Retinal pigment epithelial cell (primary cell): ENCODE measurements around the gene TSPAN18.

Experiments used
- DNase-seq: peaks from one replicate; pipeline ENCODE4 v3.0.0-alpha.2; 2010; ENCODE audit warnings: low read depth
- H3K4me3 ChIP-seq: 2 replicates; pipeline ENCODE4 v1.5.1; 2011; ENCODE audit warnings: mild to moderate bottlenecking, low read length, control low read depth, moderate library complexity
- TF ChIP-seq, protein P1 (sequence below): conservative IDR thresholded peaks from 2 replicates; pipeline ENCODE4 v1.5.1; 2011; ENCODE audit warnings: low read depth, low read length, control low read depth, inconsistent platforms

The TSPAN18 gene

DNA sequence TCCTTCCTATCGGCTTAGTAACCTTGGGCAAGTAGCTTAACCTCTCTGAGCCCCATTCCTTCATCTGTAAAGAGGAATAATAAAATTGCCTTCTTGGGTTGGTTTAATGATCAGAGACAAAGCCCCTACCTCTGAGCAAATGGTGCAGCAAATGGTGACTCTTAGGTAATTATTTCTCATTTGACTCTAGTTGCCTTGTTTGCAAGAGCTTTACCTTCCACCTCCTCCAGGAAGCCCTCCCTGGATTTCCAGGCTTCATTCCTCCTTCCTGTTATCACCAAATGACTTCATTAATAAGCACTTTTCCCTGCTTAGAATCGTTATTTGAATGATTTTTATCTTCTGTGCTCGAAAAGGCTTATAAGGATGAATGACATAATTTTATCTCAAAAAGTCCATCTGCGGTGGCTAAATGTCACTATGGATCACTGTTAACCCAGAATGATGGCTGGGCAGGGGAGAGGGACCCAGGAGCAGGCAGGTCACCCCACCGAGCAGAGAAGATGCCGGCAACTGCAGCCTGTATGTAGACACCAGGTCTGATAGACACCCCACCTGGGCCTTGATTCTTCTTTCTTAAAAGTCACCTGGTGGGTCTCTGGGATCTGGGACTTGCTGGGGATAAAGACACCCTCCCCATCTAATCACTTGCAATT lies 106.6 kb downstream of the TSPAN18 start:
- no peak overlapping the region for H3K4me3 ChIP-seq
- TF ChIP-seq, protein P1, sequence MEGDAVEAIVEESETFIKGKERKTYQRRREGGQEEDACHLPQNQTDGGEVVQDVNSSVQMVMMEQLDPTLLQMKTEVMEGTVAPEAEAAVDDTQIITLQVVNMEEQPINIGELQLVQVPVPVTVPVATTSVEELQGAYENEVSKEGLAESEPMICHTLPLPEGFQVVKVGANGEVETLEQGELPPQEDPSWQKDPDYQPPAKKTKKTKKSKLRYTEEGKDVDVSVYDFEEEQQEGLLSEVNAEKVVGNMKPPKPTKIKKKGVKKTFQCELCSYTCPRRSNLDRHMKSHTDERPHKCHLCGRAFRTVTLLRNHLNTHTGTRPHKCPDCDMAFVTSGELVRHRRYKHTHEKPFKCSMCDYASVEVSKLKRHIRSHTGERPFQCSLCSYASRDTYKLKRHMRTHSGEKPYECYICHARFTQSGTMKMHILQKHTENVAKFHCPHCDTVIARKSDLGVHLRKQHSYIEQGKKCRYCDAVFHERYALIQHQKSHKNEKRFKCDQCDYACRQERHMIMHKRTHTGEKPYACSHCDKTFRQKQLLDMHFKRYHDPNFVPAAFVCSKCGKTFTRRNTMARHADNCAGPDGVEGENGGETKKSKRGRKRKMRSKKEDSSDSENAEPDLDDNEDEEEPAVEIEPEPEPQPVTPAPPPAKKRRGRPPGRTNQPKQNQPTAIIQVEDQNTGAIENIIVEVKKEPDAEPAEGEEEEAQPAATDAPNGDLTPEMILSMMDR = no peak
- no peak for DNase-seq

DNA sequence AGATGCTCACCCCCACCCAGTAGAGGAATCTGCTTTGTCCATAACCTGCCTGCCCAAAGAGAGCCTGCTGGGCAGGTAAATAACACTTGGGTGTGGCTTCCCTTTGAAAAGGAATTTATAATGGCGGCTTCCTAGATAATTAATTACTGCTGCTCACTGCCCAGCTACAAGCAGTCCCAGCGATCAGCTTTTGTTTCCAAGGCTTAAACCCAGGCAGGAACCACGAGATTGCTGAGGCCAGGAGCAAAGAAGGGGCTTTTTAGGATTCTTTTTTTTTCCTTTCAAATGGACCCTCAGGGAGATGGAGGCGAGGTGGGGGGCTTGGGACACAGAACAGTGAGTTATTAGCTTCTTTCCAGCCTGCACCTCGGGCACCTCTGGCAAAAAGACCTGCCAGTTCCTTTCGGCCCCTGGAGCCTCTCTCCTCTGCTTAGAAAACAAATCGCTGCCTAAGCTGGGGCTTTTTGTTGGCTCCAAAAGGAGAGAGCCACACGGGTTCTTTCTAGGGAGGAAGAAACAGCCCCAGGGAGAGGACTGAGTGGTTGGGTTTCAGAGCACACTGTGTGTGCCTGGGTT lies 107.2 kb downstream of the TSPAN18 start:
- no peak overlapping the region for H3K4me3 ChIP-seq
- no peak for DNase-seq
- TF ChIP-seq, protein P1 = no peak

DNA sequence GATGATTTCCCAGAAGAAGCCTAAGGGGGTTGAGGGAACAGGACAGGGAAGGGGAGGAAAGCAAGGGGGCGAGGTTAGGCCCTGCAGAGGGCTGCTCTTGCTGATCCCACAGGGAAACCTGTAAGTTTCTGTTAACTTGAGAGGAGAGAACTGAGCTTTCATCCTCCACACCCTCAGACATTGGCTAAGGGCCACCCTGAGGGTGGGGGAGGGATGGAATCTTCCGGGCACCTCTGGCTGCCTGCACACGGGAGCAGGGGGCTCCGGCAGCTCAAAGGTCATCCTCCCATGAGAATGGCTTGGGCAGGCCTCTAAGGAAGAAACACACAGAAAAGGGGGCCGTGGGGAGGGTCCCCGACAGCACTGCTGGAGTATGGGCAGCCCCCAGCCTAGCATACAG lies 108.1 kb downstream of the TSPAN18 start:
- no peak for DNase-seq
- no peak overlapping the region for H3K4me3 ChIP-seq
- TF ChIP-seq, protein P1 = no peak

DNA sequence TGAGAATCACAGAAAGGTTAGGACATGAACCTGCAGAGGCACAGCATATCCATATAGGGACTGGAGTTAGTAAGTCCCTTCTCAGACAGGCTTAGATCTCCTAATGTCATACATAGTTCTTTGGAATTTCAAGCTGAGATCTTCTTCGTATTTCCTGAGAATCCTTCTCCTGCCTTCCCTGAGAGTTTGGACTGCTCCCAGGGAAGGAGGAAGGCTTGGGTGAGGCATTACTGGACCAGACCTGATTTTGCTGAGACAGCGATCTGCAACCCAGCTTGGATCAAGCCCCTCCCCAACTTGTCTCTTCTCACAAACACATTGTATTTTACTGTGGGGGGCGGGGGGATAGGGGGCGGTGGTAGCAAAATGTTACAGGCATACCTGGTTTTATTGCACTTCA lies 108.5 kb downstream of the TSPAN18 start:
- no peak overlapping the region for H3K4me3 ChIP-seq
- TF ChIP-seq, protein P1 = no peak
- DNase-seq = no peak

DNA sequence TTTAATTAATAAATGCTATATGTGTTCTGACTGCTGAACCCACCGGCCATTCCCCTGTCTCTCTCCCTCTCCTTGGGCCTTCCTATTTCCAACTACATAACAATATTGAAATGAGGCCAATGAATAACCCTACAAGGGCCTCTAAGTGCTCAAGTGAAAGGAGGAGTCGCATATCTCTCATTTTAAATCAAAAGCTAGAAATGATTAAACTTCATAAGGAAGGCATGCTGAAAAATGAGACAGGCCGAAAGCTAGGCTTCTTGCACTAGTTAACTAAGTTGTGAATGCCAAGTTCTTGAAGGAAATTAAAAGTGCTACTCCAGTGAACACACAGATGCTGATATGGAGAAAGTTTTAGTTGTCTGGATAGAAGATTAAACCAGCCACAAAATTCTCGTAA lies 109.2 kb downstream of the TSPAN18 start:
- TF ChIP-seq, protein P1 = no peak
- DNase-seq = peak; percentile 11

DNA sequence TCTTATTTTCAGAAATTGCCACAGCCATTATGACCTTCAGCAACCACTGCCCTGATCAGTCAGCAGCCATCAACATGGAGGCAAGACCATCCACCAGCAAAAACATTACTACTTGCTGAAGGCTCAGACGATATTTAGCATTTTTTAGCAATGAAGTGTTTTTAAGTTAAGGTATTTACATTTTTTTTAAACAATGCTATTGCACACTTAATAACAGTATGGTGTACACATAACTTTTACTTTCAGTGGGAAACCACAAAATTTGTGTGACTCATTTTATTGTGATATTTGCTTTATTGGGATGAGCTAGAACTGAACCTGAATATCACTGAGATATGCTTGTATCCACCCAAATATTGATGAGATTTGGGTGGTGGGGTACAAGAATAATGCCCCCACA lies 110.9 kb downstream of the TSPAN18 start:
- no peak for DNase-seq
- TF ChIP-seq, protein P1 = no peak
- no peak overlapping the region for H3K4me3 ChIP-seq

More for the DNA sequence above, 109.2 kb downstream of the TSPAN18 start:
- H3K4me3 ChIP-seq = no peak overlapping the region

DNA sequence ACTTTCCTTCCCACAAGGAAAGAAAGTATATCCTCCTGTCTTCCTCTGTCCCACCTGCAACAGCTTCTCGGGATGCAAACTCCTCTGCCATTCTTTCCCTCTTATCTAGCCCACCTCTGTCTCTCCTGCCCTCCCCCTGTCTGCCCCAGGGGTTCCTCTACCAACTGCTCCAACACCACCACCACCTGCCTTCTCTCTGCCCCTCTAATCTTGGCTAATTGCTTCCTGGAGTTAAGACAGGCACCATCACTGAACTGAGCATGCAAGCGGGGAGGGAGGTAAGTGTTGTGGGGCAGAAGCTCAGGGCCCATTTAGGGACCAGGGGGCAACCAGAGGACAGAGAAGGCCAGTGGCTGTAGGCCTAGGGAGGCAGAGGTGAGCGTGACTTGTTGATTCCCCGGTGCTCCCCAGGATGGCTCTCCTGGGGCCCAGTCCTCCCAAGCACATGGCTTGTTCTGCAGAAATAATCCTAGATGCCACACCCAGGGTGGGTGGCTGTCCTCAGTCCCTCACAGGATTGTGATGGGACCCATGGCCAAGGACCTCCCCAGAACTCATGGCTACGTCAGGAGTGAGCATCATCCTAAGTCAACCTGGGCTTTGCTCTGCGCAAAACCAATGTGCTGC lies 112.8 kb downstream of the TSPAN18 start:
- TF ChIP-seq, protein P1 = no peak
- no peak overlapping the region for H3K4me3 ChIP-seq
- no peak for DNase-seq
